H1 (cell line): Measurements from ENCODE around the gene WDR48. TPM values are rescaled to one million over a fixed set of nuclear protein-coding genes. Genes with fewer than 3 reads are reported as not detected.

ENCODE experiments used
- CTCF ChIA-PET: fragments of 300-600 bp; sonication (Branson Sonifier 250); formaldehyde crosslinking; loops from one replicate; lab custom pipeline; 2021; ENCODE audit not compliant: partially characterized antibody; lab: Charles Lee
- POLR2A ChIA-PET: fragments of 300-600 bp; sonication (Branson Sonifier 250); formaldehyde crosslinking; loops from one replicate; lab custom pipeline; 2021; ENCODE audit warnings: inconsistent platforms; ENCODE audit not compliant: partially characterized antibody; lab: Charles Lee
- DNase-seq, 2 experiments: peaks; one replicate each; pipeline versions ENCODE4 v3.0.0 to v3.0.0-alpha.2; 2010 to 2022; ENCODE audit warnings: low spot score in 2 of 2, low read depth in 1 of 2, mixed read lengths in 1 of 2
- FAIRE-seq: peaks from 2 replicates; lab custom pipeline; 2011; peaks lifted over from hg19 to GRCh38; lab: Jason Lieb, UNC
- H2AFZ ChIP-seq: 2 replicates; pipeline ENCODE4 v1.8.1; 2012; ENCODE audit warnings: low read length, inconsistent platforms
- H2AK5ac ChIP-seq: 2 replicates; pipeline ENCODE4 v1.6.1; 2013; ENCODE audit warnings: low read depth, low read length
- H2BK120ac ChIP-seq: replicated peaks from 2 replicates; pipeline ENCODE3; 2013; ENCODE audit warnings: low read depth, low read length, inconsistent platforms
- H2BK12ac ChIP-seq: 2 replicates; pipeline ENCODE4 v1.6.1; 2013; ENCODE audit warnings: low read depth, low read length
- H2BK15ac ChIP-seq: 2 replicates; pipeline ENCODE4 v1.6.1; 2013; ENCODE audit warnings: low read length
- H2BK20ac ChIP-seq: 2 replicates; pipeline ENCODE4 v1.6.1; 2013; ENCODE audit warnings: low read length
- H2BK5ac ChIP-seq: 2 replicates; pipeline ENCODE4 v1.6.1; 2013; ENCODE audit warnings: low read depth, low read length
- H3K14ac ChIP-seq: 2 replicates; pipeline ENCODE4 v1.6.1; 2013; ENCODE audit warnings: inconsistent platforms; ENCODE audit not compliant: insufficient read length
- H3K18ac ChIP-seq: 2 replicates; pipeline ENCODE4 v1.6.1; 2013; ENCODE audit warnings: low read length; ENCODE audit errors: extremely low read depth
- H3K23ac ChIP-seq: 2 replicates; pipeline ENCODE4 v1.6.1; 2013; ENCODE audit warnings: inconsistent platforms; ENCODE audit not compliant: insufficient read length
- H3K23me2 ChIP-seq: 2 replicates; pipeline ENCODE4 v1.6.1; 2013; ENCODE audit warnings: low read depth, low read length
- H3K27ac ChIP-seq: 2 replicates; pipeline ENCODE4 v1.6.1; 2011; ENCODE audit warnings: low read depth, low read length, inconsistent platforms
- H3K27me3 ChIP-seq, 4 experiments: replicated peaks in 1 of 4; 1 replicate in 1 of 4; 2 replicates in 3 of 4; pipeline versions ENCODE4 v1.6.1 to v1.8.1; 2011 to 2013; ENCODE audit warnings: low read length in 3 of 4, mild to moderate bottlenecking in 3 of 4, inconsistent platforms in 2 of 4, mixed read lengths in 2 of 4, moderate library complexity in 1 of 4; ENCODE audit not compliant: control insufficient read depth in 3 of 4, insufficient read depth in 3 of 4; ENCODE audit errors: extremely low read depth in 1 of 4
- H3K36me3 ChIP-seq, 4 experiments: 2 replicates each; pipeline versions ENCODE4 v1.6.1 to v1.8.1; 2011 to 2013; ENCODE audit warnings: mild to moderate bottlenecking in 4 of 4, low read length in 3 of 4, moderate library complexity in 2 of 4, control low read depth in 1 of 4, inconsistent platforms in 1 of 4; ENCODE audit not compliant: insufficient read depth in 4 of 4, control insufficient read depth in 2 of 4
- H3K4ac ChIP-seq: replicated peaks from 2 replicates; pipeline ENCODE3; 2013; ENCODE audit warnings: low read length, low read depth, mixed read lengths, inconsistent platforms; ENCODE audit not compliant: insufficient read length
- H3K4me1 ChIP-seq, 4 experiments: replicated peaks in 1 of 4; 1 replicate in 1 of 4; 2 replicates in 3 of 4; pipeline versions ENCODE4 v1.6.1 to v1.8.1; 2011 to 2013; ENCODE audit warnings: low read length in 3 of 4, inconsistent platforms in 2 of 4, mixed read lengths in 1 of 4; ENCODE audit not compliant: insufficient read depth in 4 of 4, control insufficient read depth in 3 of 4
- H3K4me2 ChIP-seq, 2 experiments: 2 replicates each; pipeline versions ENCODE4 v1.6.1 to v1.8.1; 2011 to 2013; ENCODE audit warnings: low read depth in 2 of 2, low read length in 2 of 2, control low read depth in 1 of 2, inconsistent platforms in 1 of 2, mild to moderate bottlenecking in 1 of 2; ENCODE audit not compliant: insufficient read depth in 1 of 2
- H3K4me3 ChIP-seq, 4 experiments: fragments of 200-600, 300-600 bp in 1 of 4; sonication (generic), shearing (Covaris generic), sonication (Bioruptor Twin) in 1 of 4; 2 replicates each; pipeline versions ENCODE4 v1.5.1 to v1.8.1; 2011 to 2016; ENCODE audit warnings: low read length in 4 of 4, low read depth in 3 of 4, control low read depth in 2 of 4, inconsistent platforms in 2 of 4, mild to moderate bottlenecking in 2 of 4, mixed read lengths in 1 of 4, moderate library complexity in 1 of 4; ENCODE audit not compliant: insufficient read depth in 2 of 4; ENCODE audit errors: extremely low read depth in 1 of 4
- H3K56ac ChIP-seq: replicated peaks from 2 replicates; pipeline ENCODE3; 2013; ENCODE audit warnings: low read depth, mild to moderate bottlenecking, mixed read lengths, low read length, inconsistent platforms; ENCODE audit not compliant: insufficient read length
- H3K79me1 ChIP-seq: 2 replicates; pipeline ENCODE4 v1.6.1; 2013; ENCODE audit warnings: low read depth, low read length, control low read depth
- H3K79me2 ChIP-seq, 2 experiments: 2 replicates each; pipeline versions ENCODE4 v1.6.1 to v1.8.1; 2012 to 2013; ENCODE audit warnings: low read length in 2 of 2, mild to moderate bottlenecking in 2 of 2, inconsistent platforms in 1 of 2; ENCODE audit not compliant: insufficient read depth in 2 of 2, control insufficient read depth in 1 of 2
- H3K9ac ChIP-seq, 4 experiments: replicated peaks in 1 of 4; 1 replicate in 1 of 4; 2 replicates in 3 of 4; pipeline versions ENCODE4 v1.6.1 to v1.8.1; 2011 to 2013; ENCODE audit warnings: low read depth in 3 of 4, low read length in 3 of 4, control low read depth in 2 of 4, mild to moderate bottlenecking in 2 of 4, moderate library complexity in 2 of 4, inconsistent platforms in 1 of 4; ENCODE audit errors: extremely low read depth in 1 of 4
- H3K9me3 ChIP-seq, 2 experiments: 2 replicates each; pipeline versions ENCODE4 v1.6.1 to v1.8.1; 2012 to 2013; ENCODE audit warnings: mild to moderate bottlenecking in 2 of 2, moderate library complexity in 2 of 2, control low read depth in 1 of 2, inconsistent platforms in 1 of 2, low read depth in 1 of 2, low read length in 1 of 2, mixed read lengths in 1 of 2; ENCODE audit not compliant: insufficient read depth in 2 of 2
- H4K20me1 ChIP-seq, 2 experiments: replicated peaks in 1 of 2; 2 replicates each; pipeline versions ENCODE3 to v1.8.1; 2011 to 2013; ENCODE audit warnings: inconsistent platforms in 2 of 2, low read length in 2 of 2, mild to moderate bottlenecking in 1 of 2; ENCODE audit not compliant: insufficient read depth in 2 of 2, control insufficient read depth in 1 of 2
- H4K5ac ChIP-seq: 2 replicates; pipeline ENCODE4 v1.6.1; 2013; ENCODE audit warnings: low read length, low read depth, mixed read lengths, inconsistent platforms; ENCODE audit not compliant: insufficient read length
- H4K8ac ChIP-seq: 2 replicates; pipeline ENCODE4 v1.8.0; 2013; ENCODE audit warnings: mild to moderate bottlenecking, moderate library complexity, low read length, inconsistent platforms; ENCODE audit not compliant: insufficient read depth; ENCODE audit errors: extremely low read depth
- H4K91ac ChIP-seq: replicated peaks from 2 replicates; pipeline ENCODE3; 2013; ENCODE audit warnings: low read length, mixed read lengths, inconsistent platforms; ENCODE audit not compliant: insufficient read length
- CEBPB ChIP-seq: IDR thresholded peaks from 2 replicates; pipeline ENCODE4 v1.6.1; 2012; ENCODE audit warnings: low read depth, low read length
- CHD2 ChIP-seq: IDR thresholded peaks from 2 replicates; pipeline ENCODE4 v1.6.1; 2012; ENCODE audit warnings: low read length, improper control_type of control experiment
- GTF2F1 ChIP-seq: IDR thresholded peaks from 2 replicates; pipeline ENCODE4 v1.6.1; 2012; ENCODE audit warnings: low read depth, low read length, improper control_type of control experiment, borderline replicate concordance
- JUN ChIP-seq: IDR thresholded peaks from 2 replicates; pipeline ENCODE4 v1.6.1; 2011; ENCODE audit warnings: low read depth, mild to moderate bottlenecking, improper control_type of control experiment, low read length
- KDM4A ChIP-seq: IDR thresholded peaks from one replicate; pipeline ENCODE4 v1.7.1; 2012; ENCODE audit warnings: low read depth, mild to moderate bottlenecking, moderate library complexity, low read length, inconsistent platforms; ENCODE audit not compliant: severe bottlenecking
- POU5F1 ChIP-seq: IDR thresholded peaks from 2 replicates; pipeline ENCODE4 v1.6.1; 2011; ENCODE audit warnings: low read depth, mild to moderate bottlenecking, low read length, moderate library complexity
- RFX5 ChIP-seq: IDR thresholded peaks from 2 replicates; pipeline ENCODE4 v1.6.1; 2011; ENCODE audit warnings: low read depth, low read length, improper control_type of control experiment, borderline replicate concordance
- SIN3A ChIP-seq, 2 experiments: IDR thresholded peaks in 1 of 2; conservative IDR thresholded peaks in 1 of 2; 2 replicates each; pipeline ENCODE4 v1.6.1; 2011 to 2012; ENCODE audit warnings: low read length in 2 of 2, improper control_type of control experiment in 1 of 2, low read depth in 1 of 2, mild to moderate bottlenecking in 1 of 2
- SP2 ChIP-seq: IDR thresholded peaks from 2 replicates; pipeline ENCODE4 v1.6.1; 2012; ENCODE audit warnings: mild to moderate bottlenecking, low read length, inconsistent platforms
- SP4 ChIP-seq: IDR thresholded peaks from 2 replicates; pipeline ENCODE4 v1.6.1; 2012; ENCODE audit warnings: low read length, inconsistent platforms
- TAF1 ChIP-seq: IDR thresholded peaks from 2 replicates; pipeline ENCODE4 v1.6.1; 2011; ENCODE audit warnings: mild to moderate bottlenecking, low read depth, low read length
- WGBS, 2 experiments: shearing (Covaris generic) in 1 of 2; methylation state at CpG; one replicate each; pipeline versions ENCODE4 v1.1.6 to v1.1.7; 2013 to 2015; ENCODE audit warnings: low lambda C conversion rate in 2 of 2, mixed read lengths in 2 of 2, inconsistent platforms in 1 of 2, low coverage in 1 of 2, missing lambda C conversion rate in 1 of 2; ENCODE audit not compliant: insufficient replicate concordance in 2 of 2, insufficient coverage in 1 of 2, insufficient read length in 1 of 2; ENCODE audit errors: extremely low coverage in 1 of 2, missing lambda C conversion rate in 1 of 2; 5-methylcytosine and 5-hydroxymethylcytosine counted together
- polyA plus RNA-seq, 7 experiments: library from polyadenylated mRNA; depleted of rRNA in 3 of 7; stranded (reverse) in 5 of 7; unstranded in 2 of 7; fragments of >200 nt in 5 of 7; fragments of 200-250 nt in 2 of 7; gene quantifications; 1 replicate in 5 of 7; 2 replicates in 1 of 7; 4 replicates in 1 of 7; pipeline versions ENCODE4 v1.2.1 to v1.2.3, GENCODE V29; 2011 to 2013; ENCODE audit warnings: missing spikeins in 2 of 7, mixed read lengths in 2 of 7
- total RNA-seq: library from RNA; stranded (reverse); fragmentation: NEBNext Ultra II Directional; extraction: Animal tissue kit (Norgen Biotek cat#: 25700); gene quantifications from 2 replicates; pipeline ENCODE4 v1.2.1, GENCODE V29; 2021
- TF ChIP-seq, protein P1 (sequence below): IDR thresholded peaks from 2 replicates; pipeline ENCODE4 v1.6.1; 2012; ENCODE audit warnings: inconsistent platforms

Gene WDR48
- total and polyA plus RNA-seq, 2 of the 8 experiments (the other 6 are each of a cell fraction or from before 2014, with no cell fraction given): 21.2 to 54.1 TPM

DNA sequence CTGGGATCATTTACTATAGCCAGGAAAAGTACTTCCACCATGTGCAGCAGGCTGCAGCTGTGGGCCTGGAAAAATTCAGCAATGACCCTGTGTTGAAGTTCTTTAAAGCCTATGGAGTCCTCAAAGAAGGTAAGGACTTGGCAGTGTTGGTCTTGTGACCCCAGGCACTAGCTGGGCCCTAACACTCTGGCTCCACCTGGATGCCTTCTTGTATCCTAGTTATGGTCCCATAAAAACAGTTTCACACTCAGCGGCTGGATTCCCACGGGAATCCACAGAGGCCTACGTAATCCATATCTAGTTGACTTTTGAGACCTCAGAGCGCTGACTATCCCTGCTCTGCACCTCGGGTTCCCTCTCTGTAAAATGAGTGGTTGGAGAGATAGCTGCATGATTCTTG is 57.3 kb downstream of the WDR48 start:
- Histone ChIP-seq H3K36me3 (no peaks in the 10 kb centered on the region), H2BK12ac (no peak overlapping the region), H3K27ac (no peak overlapping the region), H3K23me2 (peaks cover 12% of the 10 kb centered on the region; the same call in 1 of the 2 replicates), H4K5ac (no peak overlapping the region), H4K91ac (no peak overlapping the region), H2BK120ac (no peak overlapping the region), H2BK15ac (no peak overlapping the region), H3K79me2 (no peaks in the 10 kb centered on the region), H2AK5ac (no peak overlapping the region), H3K9me3 (no peaks in the 10 kb centered on the region), H2BK20ac (no peak overlapping the region), H3K4me2 (no peak overlapping the region; a peak in 1 of 4 replicates), H3K56ac (no peak overlapping the region), H3K4ac (no peak overlapping the region), H2AFZ (no peak overlapping the region), H3K4me3 (no peak overlapping the region), H3K27me3 (peaks cover 0 to 8% (median 3%) of the 10 kb centered on the region in 4 experiments; a peak in 2 of 7 replicates), H3K23ac (no peak overlapping the region), H3K18ac (no peak overlapping the region), H4K20me1 (peaks cover 0 to 9% of the 10 kb centered on the region in 2 experiments), H4K8ac (no peak overlapping the region), H2BK5ac (no peak overlapping the region), H3K9ac (no peak overlapping the region), H3K4me1 (no peaks in the 10 kb centered on the region; a peak in 1 of 7 replicates), H3K14ac (no peak overlapping the region), H3K79me1 (0 out of 2 replicates have a peak, but pooled peaks cover 6% of the 10 kb centered on the region)
- FAIRE-seq: no peak
- ChIA-PET POLR2A (interaction anchor here (1.6 kb wide), 1 partner anchor 55 kb away, joined by 3 read pairs; no protein-coding TSS in a partner anchor), CTCF (interaction anchor here (0.8 to 10.4 kb wide), 7 partner anchors 12 to 183 kb away, joined by 3 to 95 read pairs (median 4); no protein-coding TSS in a partner anchor)
- 80% methylated on average over 5 of the region's 5 CpGs; no CpG with 5 or more reads in 1 of the 2 experiments for WGBS, 2 experiments
- no peak for TF ChIP-seq CEBPB
- TF ChIP-seq GTF2F1: no peak
- no peak for TF ChIP-seq RFX5
- TF ChIP-seq TAF1: no peak
- no peak for TF ChIP-seq CHD2
- no peak for TF ChIP-seq KDM4A
- TF ChIP-seq SIN3A (conservative IDR thresholded peaks at IDR 0.05 in 1 of 2, IDR thresholded peaks at IDR 0.05 in 1 of 2; ENCODE audit: low read depth in 1 of 2, low read length in 2 of 2): no peak
- TF ChIP-seq SP4: no peak
- TF ChIP-seq SP2: no peak
- TF ChIP-seq POU5F1: no peak
- TF ChIP-seq, protein P1, sequence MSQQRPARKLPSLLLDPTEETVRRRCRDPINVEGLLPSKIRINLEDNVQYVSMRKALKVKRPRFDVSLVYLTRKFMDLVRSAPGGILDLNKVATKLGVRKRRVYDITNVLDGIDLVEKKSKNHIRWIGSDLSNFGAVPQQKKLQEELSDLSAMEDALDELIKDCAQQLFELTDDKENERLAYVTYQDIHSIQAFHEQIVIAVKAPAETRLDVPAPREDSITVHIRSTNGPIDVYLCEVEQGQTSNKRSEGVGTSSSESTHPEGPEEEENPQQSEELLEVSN: no peak
- TF ChIP-seq JUN: no peak
- no peak for DNase-seq
